Right lobe of liver (tissue), 6 donors: ENCODE results near the gene HIKESHI. TPM values are rescaled to one million over a fixed set of nuclear protein-coding genes. Genes with fewer than 3 reads are reported as not detected.

Experiments
- ATAC-seq, 4 donors: fragments of 200-7000 bp; cut with Tn5 transposase; one replicate each; pipeline ENCODE4 v1.9.1; 2020; ENCODE audit warnings: mild to moderate bottlenecking in 4 of 4, moderate library complexity in 4 of 4
- DNase-seq, 3 donors: peaks; one replicate each; pipeline ENCODE4 v3.0.0-alpha.2; 2020
- H3K27ac ChIP-seq, 3 donors: fragments of 200-600 bp; one replicate each; pipeline ENCODE4 v1.8.0; 2022
- H3K27me3 ChIP-seq, 2 donors: fragments of 200-600 bp; one replicate each; pipeline ENCODE4 v1.8.0; 2022
- H3K36me3 ChIP-seq, 4 donors: fragments of 200-600 bp; sonication (generic) in 1 of 4; one replicate each; pipeline versions ENCODE4 v1.5.1 to v1.8.0; 2017 to 2022; ENCODE audit warnings: control low read depth in 1 of 4
- H3K4me1 ChIP-seq, 4 donors: fragments of 200-600 bp; sonication (generic) in 1 of 4; one replicate each; pipeline versions ENCODE4 v1.5.1 to v1.8.0; 2017 to 2022; ENCODE audit warnings: control low read depth in 1 of 4
- H3K4me3 ChIP-seq, 3 donors: fragments of 200-600 bp; one replicate each; pipeline ENCODE4 v1.8.0; 2022
- H3K9me3 ChIP-seq, 4 donors: fragments of 200-600 bp; sonication (generic) in 1 of 4; one replicate each; pipeline versions ENCODE4 v1.5.1 to v1.8.0; 2017 to 2022; ENCODE audit warnings: control low read depth in 1 of 4
- CTCF ChIP-seq, 4 donors: fragments of 200-600 bp in 3 of 4; fragments of 450-650 bp in 1 of 4; IDR thresholded peaks; one replicate each; pipeline versions ENCODE4 v1.5.1 to v1.8.0; 2016 to 2022; ENCODE audit warnings: antibody characterized with exemption in 4 of 4, mild to moderate bottlenecking in 2 of 4
- POLR2A ChIP-seq: fragments of 450-650 bp; IDR thresholded peaks from one replicate; pipeline ENCODE4 v1.6.1; 2017; ENCODE audit warnings: antibody characterized with exemption, mild to moderate bottlenecking
- WGBS: methylation state at CpG from one replicate; pipeline ENCODE4 v1.1.6; 2018; ENCODE audit warnings: low coverage, low lambda C conversion rate; ENCODE audit not compliant: insufficient coverage; ENCODE audit errors: missing lambda C conversion rate; 5-methylcytosine and 5-hydroxymethylcytosine counted together
- intact Hi-C, 2 donors: fragments of 100-400 bp; cut with DNase I; formaldehyde crosslinking; loops; one replicate each; pipeline versions ENCODE4 v1.11.2 to v1.14.1; 2022
- total RNA-seq, 6 experiments: library from RNA; depleted of rRNA in 2 of 6; stranded (reverse); fragments of >200 nt in 2 of 6; fragmentation: NEBNext Ultra II Directional in 3 of 6; extraction: Animal tissue kit (Norgen Biotek cat#: 25700) in 3 of 6; gene quantifications; one replicate each; pipeline versions ENCODE4 v1.1.0 to v1.2.4, GENCODE V29; 2016 to 2023
- donor health status: DM: no; HTN: yes; CAD: no.
- donor health status: DM: no; HTN: no; CAD: no.
- donor health status: DM: no; HTN: no; CAD: no.
- donor health status: DM: no; HTN: yes; CAD: no.
- donor health status: DM: no; HTN: yes; CAD: no.

Gene HIKESHI
- total RNA-seq, 6 experiments from 2014 or later: 10.1 to 17.0 (median 14.2) TPM

GRCh38 chr11:86277741-86278140 lies 24.3 kb upstream of the HIKESHI start:
- H3K4me1 ChIP-seq: no peaks in the 10 kb centered on the region
- 95% methylated on average over 1 of the region's 1 CpG for WGBS
- H3K36me3 ChIP-seq: peaks cover 0 to 21% (median 3%) of the 10 kb centered on the region in 4 donors
- intact Hi-C loops: no loop called here
- no peaks in the 10 kb centered on the region for H3K27me3 ChIP-seq
- no peak overlapping the region for H3K27ac ChIP-seq
- DNase-seq: no peak
- TF ChIP-seq POLR2A (no peak), CTCF (IDR thresholded peaks at IDR 0.05) (no peak)
- no peak for ATAC-seq
- H3K9me3 ChIP-seq: no peaks in the 10 kb centered on the region
- H3K4me3 ChIP-seq: no peak overlapping the region

- TF ChIP-seq POLR2A: no peak
- TF ChIP-seq CTCF (IDR thresholded peaks at IDR 0.05): no peak
- no peak overlapping the region for H3K27ac ChIP-seq
- 81% methylated on average over 8 of the region's 8 CpGs for WGBS
- no peaks in the 10 kb centered on the region for H3K27me3 ChIP-seq
- ATAC-seq (no peak), DNase-seq (no peak)
- intact Hi-C loops: no loop called here
- peaks cover 0 to 21% (median 3%) of the 10 kb centered on the region in 4 donors for H3K36me3 ChIP-seq
- no peaks in the 10 kb centered on the region for H3K4me1 ChIP-seq
- H3K4me3 ChIP-seq: no peak overlapping the region
- no peaks in the 10 kb centered on the region for H3K9me3 ChIP-seq
Measured at GRCh38 chr11:86278226-86278625, 23.8 kb upstream of the HIKESHI start.

- WGBS: 92% methylated on average over 3 of the region's 3 CpGs
Measured at GRCh38 chr11:86279747-86280146, 22.3 kb upstream of the HIKESHI start.

GRCh38 chr11:86287468-86287796 lies 14.6 kb upstream of the HIKESHI start:
- H3K4me1 ChIP-seq: peaks cover 0 to 12% (median 0%) of the 10 kb centered on the region in 4 donors
- ATAC-seq (no peak), DNase-seq (no peak)
- intact Hi-C loops: no loop called here
- no peaks in the 10 kb centered on the region for H3K36me3 ChIP-seq
- no peaks in the 10 kb centered on the region for H3K27me3 ChIP-seq
- no peak overlapping the region for H3K27ac ChIP-seq
- no peaks in the 10 kb centered on the region for H3K9me3 ChIP-seq
- H3K4me3 ChIP-seq: no peak overlapping the region
- no peak for TF ChIP-seq CTCF (IDR thresholded peaks at IDR 0.05)
- no peak for TF ChIP-seq POLR2A
- WGBS: 93% methylated on average over 2 of the region's 2 CpGs

More at GRCh38 chr11:86279747-86280146, 22.3 kb upstream of the HIKESHI start:
- Histone ChIP-seq H3K9me3 (no peaks in the 10 kb centered on the region), H3K4me1 (no peaks in the 10 kb centered on the region), H3K27me3 (no peaks in the 10 kb centered on the region), H3K27ac (no peak overlapping the region), H3K4me3 (no peak overlapping the region), H3K36me3 (peaks cover 0 to 21% (median 3%) of the 10 kb centered on the region in 4 donors)
- ATAC-seq: no peak
- DNase-seq: no peak
- TF ChIP-seq CTCF (IDR thresholded peaks at IDR 0.05) (no peak), POLR2A (no peak)
- intact Hi-C loops: no loop called here
